ENCODE measurements around the gene SCUBE2.

- no peak for TF ChIP-seq CTCF (IDR thresholded peaks at IDR 0.05)
- TF ChIP-seq POLR2A (IDR thresholded peaks at IDR 0.05), result no peak
Measured at GRCh38 chr11:9069862-9070470, 21.4 kb downstream of the SCUBE2 start.

Measured in Peyer's patch (tissue), 4 donors.